ENCODE results near the gene GDA. TPM values are rescaled to one million over a fixed set of nuclear protein-coding genes. Genes with fewer than 3 reads are reported as not detected.

Gene GDA
- under 1 TPM in 1 of 2 donors, not detected in 1; 0.44 TPM for total RNA-seq

DNA sequence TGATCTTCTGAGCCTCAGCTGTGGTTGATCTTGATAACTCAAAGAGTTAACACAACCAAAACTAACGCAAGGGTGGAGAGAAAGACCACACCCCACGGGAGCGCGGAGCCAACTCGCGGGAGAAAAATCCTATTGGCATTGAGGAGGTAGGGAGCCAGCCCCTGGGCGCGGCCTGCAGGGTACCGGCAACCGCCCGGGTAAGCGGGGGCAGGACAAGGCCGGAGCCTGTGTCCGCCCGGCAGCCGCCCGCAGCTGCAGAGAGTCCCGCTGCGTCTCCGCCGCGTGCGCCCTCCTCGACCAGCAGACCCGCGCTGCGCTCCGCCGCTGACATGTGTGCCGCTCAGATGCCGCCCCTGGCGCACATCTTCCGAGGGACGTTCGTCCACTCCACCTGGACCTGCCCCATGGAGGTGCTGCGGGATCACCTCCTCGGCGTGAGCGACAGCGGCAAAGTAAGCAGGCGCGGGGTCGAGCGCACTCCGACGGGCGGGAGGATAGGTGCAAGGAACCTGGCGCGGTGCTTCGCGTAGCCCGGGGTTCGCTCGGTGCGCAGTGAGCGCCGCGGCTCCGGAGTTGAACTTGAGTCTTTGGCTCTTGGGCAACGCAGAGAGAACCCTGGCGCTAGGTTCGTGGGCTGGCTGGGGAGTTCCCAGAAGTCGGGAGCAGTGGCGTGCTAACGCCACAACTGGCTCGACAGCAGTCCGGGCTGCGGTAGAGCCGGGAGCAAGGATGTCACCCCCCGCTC, at the start of gene GDA:
TSS of gene GDA (plus strand) at position 210 of the 745 bp plus-strand sequence. CDS start at position 330, 120 bp downstream.
- no peaks in the 10 kb centered on the region for H3K27me3 ChIP-seq
- no peaks in the 10 kb centered on the region for H3K9me3 ChIP-seq
- H3K4me3 ChIP-seq: peak within 1 kb of the TSS in 1 of 2 donors; percentile 21
- no peak for DNase-seq (ENCODE audit: low spot score)
- TF ChIP-seq, protein P1, sequence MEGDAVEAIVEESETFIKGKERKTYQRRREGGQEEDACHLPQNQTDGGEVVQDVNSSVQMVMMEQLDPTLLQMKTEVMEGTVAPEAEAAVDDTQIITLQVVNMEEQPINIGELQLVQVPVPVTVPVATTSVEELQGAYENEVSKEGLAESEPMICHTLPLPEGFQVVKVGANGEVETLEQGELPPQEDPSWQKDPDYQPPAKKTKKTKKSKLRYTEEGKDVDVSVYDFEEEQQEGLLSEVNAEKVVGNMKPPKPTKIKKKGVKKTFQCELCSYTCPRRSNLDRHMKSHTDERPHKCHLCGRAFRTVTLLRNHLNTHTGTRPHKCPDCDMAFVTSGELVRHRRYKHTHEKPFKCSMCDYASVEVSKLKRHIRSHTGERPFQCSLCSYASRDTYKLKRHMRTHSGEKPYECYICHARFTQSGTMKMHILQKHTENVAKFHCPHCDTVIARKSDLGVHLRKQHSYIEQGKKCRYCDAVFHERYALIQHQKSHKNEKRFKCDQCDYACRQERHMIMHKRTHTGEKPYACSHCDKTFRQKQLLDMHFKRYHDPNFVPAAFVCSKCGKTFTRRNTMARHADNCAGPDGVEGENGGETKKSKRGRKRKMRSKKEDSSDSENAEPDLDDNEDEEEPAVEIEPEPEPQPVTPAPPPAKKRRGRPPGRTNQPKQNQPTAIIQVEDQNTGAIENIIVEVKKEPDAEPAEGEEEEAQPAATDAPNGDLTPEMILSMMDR (IDR thresholded peaks at IDR 0.05): no peak
- H3K27ac ChIP-seq: no peak within 1 kb of the TSS
- H3K36me3 ChIP-seq: no peaks in the 10 kb centered on the region
- peaks cover 0 to 9% of the 10 kb centered on the region in 2 donors for H3K4me1 ChIP-seq

DNA sequence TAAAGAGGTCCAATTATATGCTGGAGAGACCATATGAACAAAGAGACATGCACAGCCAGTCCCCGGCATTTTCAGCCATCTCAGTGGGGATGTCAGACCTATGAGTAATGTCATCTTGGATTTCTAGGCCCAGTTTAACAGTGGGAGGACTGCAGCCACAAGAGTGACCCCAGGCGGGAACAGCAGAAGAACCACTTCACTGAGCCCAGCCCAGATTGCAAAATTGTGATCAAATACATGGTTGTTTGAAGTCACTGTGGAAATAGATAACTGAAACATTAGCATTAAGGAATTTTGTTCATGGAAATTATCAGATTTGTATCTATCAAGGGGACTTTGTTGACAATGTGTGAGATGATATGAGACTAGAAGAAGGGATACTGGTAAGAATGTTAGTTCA, 46.7 kb upstream of the GDA start:
- no peak for DNase-seq (ENCODE audit: low spot score)
- H3K4me1 ChIP-seq: no peaks in the 10 kb centered on the region
- no peaks in the 10 kb centered on the region for H3K27me3 ChIP-seq
- H3K4me3 ChIP-seq: no peak overlapping the region
- H3K36me3 ChIP-seq: no peaks in the 10 kb centered on the region
- TF ChIP-seq, protein P1 (IDR thresholded peaks at IDR 0.05): no peak
- no peak overlapping the region for H3K27ac ChIP-seq
- H3K9me3 ChIP-seq: no peaks in the 10 kb centered on the region

DNA sequence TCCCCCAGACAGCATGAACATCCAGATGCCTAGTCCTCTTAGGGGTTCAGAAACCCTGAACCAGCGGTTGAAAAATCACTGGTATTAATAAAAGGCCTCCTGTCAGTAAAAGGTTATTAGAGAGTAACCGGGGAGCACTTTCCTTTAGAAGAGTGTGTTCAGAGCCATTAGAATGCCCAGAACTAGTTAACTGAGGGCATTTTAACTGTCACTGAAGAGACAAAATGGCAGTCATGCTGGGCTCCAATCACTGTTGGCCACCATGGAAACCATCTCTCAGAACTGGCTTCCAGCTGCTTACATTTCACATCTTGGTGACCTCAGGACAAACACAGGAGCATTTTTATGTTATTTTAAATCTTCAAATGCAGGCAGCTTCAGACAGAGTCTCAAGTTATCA, 36.2 kb upstream of the GDA start:
- H3K27ac ChIP-seq: no peak overlapping the region
- H3K36me3 ChIP-seq: no peaks in the 10 kb centered on the region
- no peaks in the 10 kb centered on the region for H3K27me3 ChIP-seq
- H3K4me1 ChIP-seq: no peaks in the 10 kb centered on the region
- H3K4me3 ChIP-seq: no peak overlapping the region
- DNase-seq (ENCODE audit: low spot score): no peak
- H3K9me3 ChIP-seq: no peaks in the 10 kb centered on the region
- TF ChIP-seq, protein P1 (IDR thresholded peaks at IDR 0.05): no peak

DNA sequence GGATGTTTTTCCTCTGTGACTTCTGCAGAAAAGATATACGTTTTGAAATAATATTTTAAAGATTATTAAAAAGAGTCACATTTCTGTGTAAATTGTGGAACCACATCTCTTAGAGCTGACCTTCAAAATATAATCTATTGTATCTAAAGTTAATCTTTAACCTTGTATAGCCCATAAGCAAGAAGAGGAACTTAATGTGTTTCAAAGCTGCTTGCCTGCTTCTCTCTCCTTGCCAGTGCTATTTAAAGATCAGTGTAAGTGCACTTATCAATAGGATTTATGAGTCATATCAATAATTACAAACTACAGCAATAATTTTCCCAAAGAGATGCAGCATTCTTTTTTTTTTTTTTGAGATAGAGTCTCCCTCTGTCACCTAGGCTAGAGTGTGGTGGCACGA, 29.4 kb upstream of the GDA start:
- no peak overlapping the region for H3K4me3 ChIP-seq
- TF ChIP-seq, protein P1 (IDR thresholded peaks at IDR 0.05): no peak
- no peak overlapping the region for H3K27ac ChIP-seq
- no peaks in the 10 kb centered on the region for H3K36me3 ChIP-seq
- no peaks in the 10 kb centered on the region for H3K4me1 ChIP-seq
- DNase-seq (ENCODE audit: low spot score): no peak
- H3K9me3 ChIP-seq: no peaks in the 10 kb centered on the region
- no peaks in the 10 kb centered on the region for H3K27me3 ChIP-seq

DNA sequence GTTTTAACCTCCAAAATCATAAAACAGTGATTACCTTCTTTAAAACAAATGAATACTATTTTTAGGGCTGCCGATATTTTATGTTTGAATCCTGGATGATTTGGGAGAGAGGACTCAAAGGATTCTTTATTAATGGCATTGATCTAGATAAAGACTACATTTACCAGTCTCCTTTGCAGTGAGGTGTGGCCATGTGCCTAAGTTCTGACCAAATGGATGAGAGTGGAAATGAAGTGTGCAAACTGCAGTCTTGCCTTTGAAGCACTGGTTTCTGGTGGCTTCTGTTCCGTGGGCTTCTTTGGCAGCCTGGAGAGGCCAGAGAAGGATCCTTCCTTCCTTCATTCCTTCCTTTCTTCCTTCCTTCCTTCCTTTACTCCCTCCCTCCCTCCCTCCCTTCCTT, 24.3 kb upstream of the GDA start:
- no peaks in the 10 kb centered on the region for H3K9me3 ChIP-seq
- no peaks in the 10 kb centered on the region for H3K4me1 ChIP-seq
- TF ChIP-seq, protein P1 (IDR thresholded peaks at IDR 0.05): no peak
- H3K36me3 ChIP-seq: no peaks in the 10 kb centered on the region
- no peak overlapping the region for H3K4me3 ChIP-seq
- DNase-seq (ENCODE audit: low spot score): no peak
- no peaks in the 10 kb centered on the region for H3K27me3 ChIP-seq
- no peak overlapping the region for H3K27ac ChIP-seq

DNA sequence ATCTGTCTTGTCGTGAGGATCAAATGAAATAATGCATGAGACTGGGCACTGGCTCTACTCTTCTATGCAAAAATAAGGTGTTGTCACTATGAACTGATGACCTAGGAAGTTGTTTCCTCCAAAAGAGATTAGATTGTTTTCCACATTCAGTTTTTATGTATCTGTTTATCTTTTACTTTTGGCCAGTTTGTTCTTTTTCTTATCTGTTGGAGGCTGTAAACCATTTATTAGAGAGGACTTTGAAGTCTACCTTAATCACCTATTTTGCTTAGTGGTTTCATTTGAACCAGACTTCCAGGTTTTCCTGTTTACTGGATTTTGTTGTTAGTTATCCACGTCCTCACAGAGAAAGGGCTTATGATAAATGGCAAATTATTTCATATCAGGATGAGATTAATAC, 21.5 kb upstream of the GDA start:
- Histone ChIP-seq H3K27me3 (no peaks in the 10 kb centered on the region), H3K4me3 (no peak overlapping the region), H3K36me3 (no peaks in the 10 kb centered on the region), H3K9me3 (no peaks in the 10 kb centered on the region), H3K4me1 (no peaks in the 10 kb centered on the region), H3K27ac (no peak overlapping the region)
- DNase-seq (ENCODE audit: low spot score): no peak
- TF ChIP-seq, protein P1 (IDR thresholded peaks at IDR 0.05): no peak

Data from right atrium auricular region (tissue), 2 donors.